ENCODE results near the gene FLII.

Gene FLII

GRCh38 chr17:18218756-18219415 lies 39.7 kb downstream of the FLII start:
- Histone ChIP-seq H3K36me3 (ENCODE audit: control insufficient read depth in 2 of 2, insufficient read depth in 1 of 2, low read length in 2 of 2) (no peaks in the 10 kb centered on the region), H3K4me3 (ENCODE audit: low read depth, low read length) (no peak overlapping the region), H3K27ac (ENCODE audit: extremely low read depth, low read depth, low read length) (no peak overlapping the region), H3K4me1 (ENCODE audit: control insufficient read depth, insufficient read depth, low read length) (no peaks in the 10 kb centered on the region), H3K9me3 (ENCODE audit: control insufficient read depth, insufficient read depth, low read depth, low read length) (no peaks in the 10 kb centered on the region)
- CTCF ChIA-PET = interaction anchor here (0.5 to 1.8 kb wide), 7 partner anchors 9 to 134 kb away, joined by 3 to 5 read pairs (median 3); partner anchors contain the start of genes SMCR8 and TOP3A
- POLR2A ChIA-PET = interaction anchor here (0.6 kb wide), 1 partner anchor 483 kb away, joined by 3 read pairs; no protein-coding TSS in a partner anchor
- peak; percentile 93 for TF ChIP-seq SCRT2 (tag by site-specific recombination; IDR thresholded peaks at IDR 0.05)
- TF ChIP-seq ZBTB17 (tag by site-specific recombination; IDR thresholded peaks at IDR 0.05) = 0 out of 2 replicates have a peak, but pooled peaks have one; percentile 31
- TF ChIP-seq SCRT1 (tag by site-specific recombination; IDR thresholded peaks at IDR 0.05; ENCODE audit: borderline replicate concordance) = peak; percentile 72; the same call in 1 of the 2 replicates
- TF ChIP-seq ZNF580 (tag by site-specific recombination; IDR thresholded peaks at IDR 0.05) = no peak

DNA sequence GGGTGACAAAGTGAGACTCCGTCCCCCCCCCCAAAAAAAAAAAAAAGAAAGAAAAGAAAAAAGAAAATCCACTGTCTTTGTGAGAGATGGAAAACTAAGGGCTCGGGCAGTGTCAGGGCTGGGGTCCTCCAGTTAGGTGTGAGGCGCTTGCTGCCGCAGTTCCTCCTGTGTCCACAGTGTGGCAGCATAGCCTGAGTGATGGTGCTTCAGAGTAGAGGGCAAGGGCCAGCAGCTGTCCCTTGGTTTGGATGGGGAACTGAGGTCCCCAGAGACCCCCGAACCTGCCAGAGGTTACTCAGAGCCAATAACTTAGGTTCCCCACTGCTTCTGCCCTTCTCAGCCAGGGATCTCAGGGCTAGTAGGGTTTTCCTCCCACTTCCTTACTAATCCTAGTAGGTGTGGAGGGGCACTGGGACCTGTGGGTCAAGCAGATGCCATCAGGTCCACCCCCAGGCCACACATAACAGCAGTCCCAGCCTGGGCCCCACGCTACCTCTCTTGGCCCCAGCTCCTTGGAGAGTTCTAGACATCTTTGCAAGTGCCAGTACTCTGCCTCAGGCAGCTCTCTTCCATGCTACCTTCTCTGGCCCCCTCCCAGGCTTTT lies 41.0 kb downstream of the FLII start:
- POLR2A ChIA-PET = interaction anchor here (1.0 to 1.3 kb wide), 2 partner anchors 34 to 97 kb away, joined by 3 read pairs; partner anchors contain the start of genes ALKBH5, SMCR8 and TOP3A
- Histone ChIP-seq H3K4me1 (ENCODE audit: control insufficient read depth, insufficient read depth, low read length) (no peaks in the 10 kb centered on the region), H3K36me3 (ENCODE audit: control insufficient read depth in 2 of 2, insufficient read depth in 1 of 2, low read length in 2 of 2) (no peaks in the 10 kb centered on the region; a peak in 1 of 3 replicates), H3K4me3 (ENCODE audit: low read depth, low read length) (no peak overlapping the region), H3K9me3 (ENCODE audit: control insufficient read depth, insufficient read depth, low read depth, low read length) (no peaks in the 10 kb centered on the region), H3K27ac (ENCODE audit: extremely low read depth, low read depth, low read length) (no peak overlapping the region; the same call in 1 of the 2 replicates)
- TF ChIP-seq MEIS1 (CRISPR knock-in tag; IDR thresholded peaks at IDR 0.05; ENCODE audit: borderline replicate concordance) (no peak), ZFHX2 (tag by site-specific recombination; conservative IDR thresholded peaks at IDR 0.05) (0 out of 2 replicates have a peak, but pooled peaks have one; percentile 8), ZNF670 (tag by site-specific recombination; IDR thresholded peaks at IDR 0.05; ENCODE audit: low read depth) (no peak), ZNF433 (tag by site-specific recombination; IDR thresholded peaks at IDR 0.05; ENCODE audit: low read depth) (no peak), ZNF138 (tag by site-specific recombination; IDR thresholded peaks at IDR 0.05; ENCODE audit: borderline replicate concordance) (no peak), ZNF175 (tag by site-specific recombination; IDR thresholded peaks at IDR 0.05) (no peak), ZNF155 (tag by site-specific recombination; IDR thresholded peaks at IDR 0.05) (no peak), ZNF654 (tag by site-specific recombination; IDR thresholded peaks at IDR 0.05; ENCODE audit: low read depth) (peak; percentile 82), ZBTB8A (tag by site-specific recombination; IDR thresholded peaks at IDR 0.05) (no peak), ZNF214 (tag by site-specific recombination; IDR thresholded peaks at IDR 0.05; ENCODE audit: borderline replicate concordance) (no peak), ZNF23 (tag by site-specific recombination; IDR thresholded peaks at IDR 0.05; ENCODE audit: borderline replicate concordance) (no peak), BCL11B (tag by site-specific recombination; IDR thresholded peaks at IDR 0.05; ENCODE audit: low read depth) (0 out of 2 replicates have a peak, but pooled peaks have one; percentile 17), SP3 (tag by site-specific recombination; IDR thresholded peaks at IDR 0.05) (no peak), CTCF (tag by site-specific recombination; IDR thresholded peaks at IDR 0.05) (peak; percentile 72), ZNF596 (tag by site-specific recombination; IDR thresholded peaks at IDR 0.05) (no peak), PRDM4 (tag by site-specific recombination; IDR thresholded peaks at IDR 0.05) (no peak), ZNF350 (tag by site-specific recombination; IDR thresholded peaks at IDR 0.05) (no peak), ZBTB48 (tag by site-specific recombination; IDR thresholded peaks at IDR 0.05) (peak; percentile 70; the same call in 1 of the 2 replicates), ZNF2 (tag by site-specific recombination; IDR thresholded peaks at IDR 0.05) (0 out of 2 replicates have a peak, but pooled peaks have one; percentile 43), SP2 (tag by site-specific recombination; IDR thresholded peaks at IDR 0.05) (no peak), ZNF530 (tag by site-specific recombination; IDR thresholded peaks at IDR 0.05; ENCODE audit: low read depth) (no peak), ZNF341 (tag by site-specific recombination; IDR thresholded peaks at IDR 0.05; ENCODE audit: low read depth) (no peak), ZNF302 (tag by site-specific recombination; IDR thresholded peaks at IDR 0.05; ENCODE audit: low read depth) (no peak)
- TF ChIP-seq, protein P1, sequence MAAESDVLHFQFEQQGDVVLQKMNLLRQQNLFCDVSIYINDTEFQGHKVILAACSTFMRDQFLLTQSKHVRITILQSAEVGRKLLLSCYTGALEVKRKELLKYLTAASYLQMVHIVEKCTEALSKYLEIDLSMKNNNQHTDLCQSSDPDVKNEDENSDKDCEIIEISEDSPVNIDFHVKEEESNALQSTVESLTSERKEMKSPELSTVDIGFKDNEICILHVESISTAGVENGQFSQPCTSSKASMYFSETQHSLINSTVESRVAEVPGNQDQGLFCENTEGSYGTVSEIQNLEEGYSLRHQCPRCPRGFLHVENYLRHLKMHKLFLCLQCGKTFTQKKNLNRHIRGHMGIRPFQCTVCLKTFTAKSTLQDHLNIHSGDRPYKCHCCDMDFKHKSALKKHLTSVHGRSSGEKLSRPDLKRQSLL (tag by site-specific recombination; IDR thresholded peaks at IDR 0.05) = no peak
- CTCF ChIA-PET = interaction anchor here (0.5 to 3.4 kb wide), 12 partner anchors 13 to 830 kb away, joined by 3 to 22 read pairs (median 4); no protein-coding TSS in a partner anchor

Data from HEK293 (cell line).